Fibroblast of skin of left biceps (primary cell): Measurements from ENCODE around the gene PON3.
A peak's percentile ranks its signal among the peaks of the same experiment; 100 is the strongest.

Experiments
- DNase-seq, 2 experiments: peaks; one replicate each; pipeline ENCODE4 v3.0.0-alpha.2; 2013; ENCODE audit warnings: low read depth in 2 of 2

Gene PON3

DNA sequence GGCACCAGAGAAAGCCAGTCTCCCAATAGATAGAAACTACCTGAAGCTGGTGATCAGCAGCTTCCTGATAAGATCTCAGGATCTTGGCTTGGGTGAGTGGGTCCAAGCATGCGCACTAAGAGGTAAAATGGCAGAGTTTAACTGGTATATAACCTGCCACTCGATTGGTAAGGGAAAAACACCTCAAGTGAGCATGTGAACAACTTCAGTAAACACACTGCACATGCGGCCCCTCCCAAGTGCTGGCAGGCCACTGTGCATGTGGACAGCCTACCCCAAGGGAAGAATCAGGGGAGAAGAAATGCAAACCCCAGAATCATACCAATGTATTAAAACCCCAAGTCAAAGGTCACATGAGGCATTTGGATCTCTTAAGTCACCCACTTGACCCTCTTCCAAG lies 54.1 kb downstream of the PON3 start:
- DNase-seq, result no peak

DNA sequence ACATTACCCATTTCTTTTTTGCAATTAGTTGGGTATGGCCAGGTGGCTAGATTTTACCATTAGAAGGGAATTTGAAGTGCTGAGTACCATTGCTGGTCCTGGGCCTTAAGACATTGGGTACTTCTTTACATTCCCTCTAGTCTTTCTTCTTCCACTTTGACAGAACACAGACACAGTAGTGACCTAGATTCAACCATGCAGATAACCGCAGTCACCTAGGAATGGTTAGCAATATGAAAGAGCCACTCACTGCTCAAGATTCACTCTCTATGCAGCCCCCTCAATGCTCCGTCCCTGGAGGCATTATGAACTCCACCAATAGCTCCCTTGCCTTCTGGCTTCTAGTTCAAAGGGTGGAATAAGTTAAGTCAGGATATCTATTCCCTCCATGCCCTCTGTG lies 55.7 kb downstream of the PON3 start:
- no peak for DNase-seq

GRCh38 chr7:95338832-95339231 lies 57.3 kb downstream of the PON3 start:
- DNase-seq, result no peak

GRCh38 chr7:95335093-95335492 lies 61.1 kb downstream of the PON3 start:
- peak; percentile 94 to 95 for DNase-seq

- peak in 1 of 2 experiments; percentile 5 for DNase-seq
These were observed 61.7 kb downstream of the PON3 start for GRCh38 chr7:95334447-95334846.

DNA sequence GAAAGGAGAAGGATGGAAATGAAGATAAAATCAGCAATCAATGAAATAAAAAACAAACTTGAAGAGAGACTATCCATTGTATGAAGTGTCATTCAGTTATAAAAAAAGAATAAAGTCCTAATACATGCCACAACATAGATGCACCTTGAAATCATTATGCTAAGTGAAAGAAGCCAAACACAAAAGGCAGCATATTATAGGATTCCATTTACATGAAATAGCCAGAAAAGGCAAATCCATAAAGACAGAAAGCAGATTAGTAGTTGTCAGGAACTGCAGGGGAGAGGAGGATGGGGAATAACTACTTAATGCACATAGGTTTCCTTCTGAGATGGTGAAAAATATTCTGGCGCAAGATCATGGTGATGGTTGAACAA lies 65.2 kb downstream of the PON3 start:
- DNase-seq, result no peak

GRCh38 chr7:95330204-95330960 lies 65.8 kb downstream of the PON3 start:
- peak; percentile 50 to 52 for DNase-seq

DNA sequence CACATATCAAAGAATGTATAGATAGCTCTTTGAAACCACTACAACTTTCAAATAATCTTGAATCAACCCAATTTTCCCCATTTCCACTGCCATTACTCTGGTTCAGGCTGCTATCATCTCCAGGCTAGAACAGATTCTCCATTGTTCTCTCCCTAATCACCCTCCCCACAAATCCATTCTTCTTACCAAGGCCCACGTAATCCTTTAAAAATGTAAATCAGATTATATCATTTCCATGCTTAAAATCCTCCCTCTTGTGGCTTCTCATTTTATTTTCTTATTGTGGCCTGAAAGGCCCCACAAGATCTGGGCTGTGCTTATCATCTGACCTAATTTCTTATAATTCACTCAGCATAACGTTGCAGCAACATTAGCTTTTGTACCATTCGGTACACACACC lies 68.8 kb downstream of the PON3 start:
- no peak for DNase-seq

GRCh38 chr7:95324431-95324830 lies 71.7 kb downstream of the PON3 start, which contains the start of gene PON1:
Gene PON1 (minus strand): TSS chr7:95324532. CDS start chr7:95324475, 57 bp downstream.
- DNase-seq, result no peak

- no peak for DNase-seq
These were observed 72.6 kb downstream of the PON3 start for GRCh38 chr7:95323410-95324129.

- DNase-seq, result no peak
These were observed 73.3 kb downstream of the PON3 start for GRCh38 chr7:95322854-95323253.

GRCh38 chr7:95322396-95322795 lies 73.8 kb downstream of the PON3 start:
- peak; percentile 41 to 45 for DNase-seq

- DNase-seq, result no peak
These were observed 74.5 kb downstream of the PON3 start for GRCh38 chr7:95321720-95322119.

DNA sequence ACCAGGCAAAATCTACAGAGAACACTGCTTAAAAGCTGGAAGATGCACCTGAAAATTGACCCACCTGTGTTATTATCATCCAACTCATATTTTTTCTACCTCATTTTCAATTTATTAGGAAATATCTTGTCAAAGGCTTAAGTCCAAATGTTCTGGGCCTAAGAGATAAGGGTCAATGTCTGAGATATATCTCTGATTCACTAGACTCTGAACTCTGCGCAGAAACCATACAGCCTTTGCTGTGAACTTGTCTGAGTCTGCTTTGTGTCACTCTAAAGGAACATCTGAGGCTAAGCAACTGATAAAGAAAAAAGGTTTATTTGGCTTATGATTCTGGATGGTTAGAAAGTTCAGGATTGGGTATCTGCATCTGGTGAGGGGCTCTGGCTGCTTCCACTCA lies 75.5 kb downstream of the PON3 start:
- DNase-seq, result no peak

DNA sequence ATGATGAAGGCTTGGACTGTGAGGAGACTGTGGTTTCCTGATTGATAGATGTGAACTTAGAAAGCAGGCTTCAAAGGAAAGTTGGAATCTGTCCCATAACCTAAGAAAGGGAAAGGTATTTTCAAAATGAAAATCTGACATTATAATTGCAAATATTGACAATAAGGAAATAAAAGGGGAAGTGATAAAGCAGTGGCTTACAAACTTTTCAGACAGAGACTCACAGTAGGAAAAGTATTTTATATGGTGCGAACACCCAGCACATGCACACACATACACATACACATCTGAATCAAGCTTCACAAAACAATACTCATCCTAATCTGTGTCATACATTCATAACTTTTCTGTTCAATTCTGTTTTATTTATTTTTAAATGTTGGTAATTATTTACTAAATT lies 76.6 kb downstream of the PON3 start:
- no peak for DNase-seq

GRCh38 chr7:95318501-95319100 lies 77.6 kb downstream of the PON3 start:
- DNase-seq, result no peak

DNA sequence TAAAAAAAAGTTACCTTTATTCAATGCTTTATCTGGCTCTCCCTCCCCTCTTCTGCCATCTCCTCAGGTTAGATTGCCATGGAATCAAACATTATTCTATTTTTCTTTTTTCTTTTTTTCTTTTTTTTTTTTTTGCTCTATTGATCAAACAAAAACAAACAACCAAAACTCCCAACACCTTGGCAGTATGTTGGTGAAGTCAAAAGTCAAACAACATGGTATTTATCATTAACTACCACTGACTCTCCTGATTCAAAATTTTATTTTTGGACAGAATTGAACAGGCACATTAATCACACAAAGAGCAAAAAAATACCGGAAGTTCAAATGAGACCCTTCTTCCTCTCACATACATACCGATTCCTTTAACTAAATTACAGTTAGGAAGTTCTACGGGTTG lies 78.2 kb downstream of the PON3 start:
- DNase-seq, result no peak

GRCh38 chr7:95317546-95317945 lies 78.6 kb downstream of the PON3 start:
- DNase-seq, result no peak

- DNase-seq, result no peak
These were observed 79.6 kb downstream of the PON3 start for GRCh38 chr7:95316588-95316987.

DNA sequence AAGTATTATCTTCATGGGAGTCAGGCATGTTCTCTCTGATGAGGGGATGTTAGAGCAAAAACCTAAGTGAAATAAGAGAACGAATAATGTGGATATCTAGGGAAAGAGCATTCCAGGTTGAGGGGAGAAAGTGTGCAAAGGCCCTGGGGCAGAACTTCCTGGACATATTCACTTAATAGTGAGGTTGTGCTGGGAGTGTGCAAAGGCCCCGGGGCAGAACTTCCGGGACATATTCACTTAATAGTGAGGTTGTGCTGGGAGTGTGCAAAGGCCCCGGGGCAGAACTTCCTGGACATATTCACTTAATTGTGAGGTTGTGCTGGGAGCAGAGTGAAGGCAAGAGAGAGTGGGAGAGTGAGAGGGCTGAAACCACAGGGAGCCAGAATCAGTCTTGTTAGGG lies 83.6 kb downstream of the PON3 start:
- DNase-seq, result no peak

DNA sequence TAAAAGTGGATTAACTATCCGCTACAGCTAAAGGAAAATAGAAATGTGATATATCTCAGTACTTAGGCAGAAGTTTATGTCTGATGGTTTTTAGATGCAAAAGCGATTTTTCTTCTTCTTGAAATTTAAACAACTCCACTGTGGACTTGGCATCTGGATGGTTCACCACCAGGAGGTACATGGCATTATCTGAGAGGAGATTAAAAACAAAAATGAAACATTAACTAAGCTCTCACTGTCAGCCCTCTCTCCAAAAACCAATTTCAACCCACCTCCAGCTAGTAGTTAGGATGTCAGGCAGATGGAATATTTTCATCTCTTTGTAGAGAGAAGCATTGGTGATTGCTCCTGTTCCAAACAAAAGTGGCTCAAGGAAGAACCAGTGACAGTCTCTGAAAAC lies 84.8 kb downstream of the PON3 start:
- no peak for DNase-seq

GRCh38 chr7:95309951-95310350 lies 86.2 kb downstream of the PON3 start:
- no peak for DNase-seq
